Globus pallidus (tissue), 1 donor: ENCODE measurements around the gene TBRG4.

Source experiments
- DNase-seq: peaks from one replicate; pipeline ENCODE4 v3.0.0-alpha.2; 2015; ENCODE audit warnings: low spot score

Gene TBRG4

DNA sequence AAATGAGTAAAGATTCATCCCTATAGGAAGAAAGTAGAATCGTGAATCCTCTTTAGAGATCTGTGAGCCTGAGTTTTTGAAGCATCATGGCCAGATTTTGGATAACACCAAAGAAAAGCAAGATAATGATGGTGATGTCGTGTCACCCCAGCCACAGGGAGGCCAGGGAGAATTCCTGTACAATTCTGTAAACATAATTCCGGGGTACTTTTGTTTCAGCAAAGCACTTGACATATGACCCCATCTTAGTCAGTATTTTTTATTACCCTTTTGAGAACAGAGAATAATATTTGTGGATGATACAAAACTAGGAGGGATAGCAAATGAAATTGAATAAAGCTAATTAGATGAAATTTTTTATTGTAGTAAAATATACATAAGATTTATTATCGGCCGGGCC lies 56.5 kb downstream of the TBRG4 start:
- DNase-seq = no peak

- no peak for DNase-seq
These were observed 57.1 kb downstream of the TBRG4 start for GRCh38 chr7:45054442-45054841.

DNA sequence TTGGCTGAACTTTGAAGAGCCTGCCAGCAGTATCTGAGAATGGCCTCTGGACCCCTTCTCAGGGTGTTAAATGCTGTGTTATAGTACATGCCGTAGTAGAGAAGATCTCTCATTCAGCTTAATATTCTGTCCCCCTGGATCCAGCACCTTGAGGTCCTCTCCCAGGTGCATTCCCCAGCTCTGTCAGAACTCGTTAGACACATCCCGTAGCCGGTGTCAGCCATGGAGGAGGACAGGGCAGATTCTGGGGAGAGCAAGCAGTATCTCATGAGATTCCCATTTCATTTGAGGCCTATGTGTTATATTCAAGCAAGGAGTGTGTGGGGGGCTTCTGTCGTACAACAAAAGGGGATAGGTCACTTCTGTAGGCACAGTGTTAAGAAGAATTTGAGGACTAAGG lies 57.6 kb downstream of the TBRG4 start:
- DNase-seq = no peak

GRCh38 chr7:45053401-45053800 lies 58.1 kb downstream of the TBRG4 start:
- no peak for DNase-seq

DNA sequence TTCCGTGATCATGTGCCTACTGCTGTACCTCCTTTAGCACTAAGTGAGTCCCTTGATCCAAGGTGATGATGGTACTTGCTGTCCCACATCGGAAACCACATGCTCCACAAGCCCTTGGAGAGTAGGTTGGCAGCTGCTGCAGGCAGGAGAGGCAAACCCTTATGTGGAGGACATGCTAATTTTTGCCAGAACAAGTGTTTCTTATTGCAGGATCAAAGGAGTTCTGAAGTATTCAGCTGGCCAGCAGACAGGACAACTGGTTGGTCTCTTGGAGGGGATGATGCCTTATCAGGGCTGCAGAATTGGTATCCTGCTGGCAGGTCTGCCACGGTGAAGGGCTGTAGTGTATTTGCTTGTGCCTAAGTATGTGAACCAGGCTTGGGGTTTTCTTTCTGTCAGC lies 59.5 kb downstream of the TBRG4 start:
- no peak for DNase-seq

DNA sequence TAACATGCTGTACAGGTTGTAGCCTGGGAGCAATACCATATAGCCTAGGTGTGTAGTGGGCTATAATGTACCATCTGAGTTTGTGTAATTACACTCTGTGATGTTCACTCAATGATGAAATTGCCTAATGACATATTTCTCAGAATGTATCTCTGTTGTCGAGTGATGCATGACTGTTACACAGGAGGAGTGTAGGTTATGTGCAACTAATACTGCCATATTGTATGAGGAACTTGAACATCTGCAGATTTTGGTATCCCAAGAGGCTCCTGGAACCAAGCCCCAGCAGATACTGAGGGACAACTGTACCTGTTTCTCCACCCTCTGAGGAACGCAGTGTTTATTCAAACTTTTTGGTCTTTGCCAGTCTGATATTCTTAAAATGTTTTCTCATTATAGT lies 61.3 kb downstream of the TBRG4 start:
- DNase-seq = no peak
